ENCODE data around the gene ITIH5.

DNA sequence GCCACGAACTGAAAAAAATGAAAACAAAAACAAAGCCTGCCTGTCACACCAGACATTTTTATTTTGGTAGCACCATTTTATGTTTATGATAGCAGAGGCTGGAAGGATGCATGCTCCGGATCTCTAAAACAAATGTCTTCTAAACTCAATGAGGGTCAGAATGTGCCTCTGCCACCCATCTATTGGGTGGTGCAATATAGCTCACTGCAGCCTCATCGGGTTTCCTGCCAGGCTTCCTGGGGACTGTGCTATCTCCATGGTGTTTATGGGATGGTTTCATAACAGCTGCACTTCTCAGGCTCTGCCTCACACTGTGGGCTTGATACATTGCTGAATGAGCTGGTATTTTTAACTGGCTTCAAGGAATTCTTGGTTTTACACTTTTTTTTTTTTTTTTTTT lies 94.4 kb downstream of the ITIH5 start:
- TF ChIP-seq, protein P1, sequence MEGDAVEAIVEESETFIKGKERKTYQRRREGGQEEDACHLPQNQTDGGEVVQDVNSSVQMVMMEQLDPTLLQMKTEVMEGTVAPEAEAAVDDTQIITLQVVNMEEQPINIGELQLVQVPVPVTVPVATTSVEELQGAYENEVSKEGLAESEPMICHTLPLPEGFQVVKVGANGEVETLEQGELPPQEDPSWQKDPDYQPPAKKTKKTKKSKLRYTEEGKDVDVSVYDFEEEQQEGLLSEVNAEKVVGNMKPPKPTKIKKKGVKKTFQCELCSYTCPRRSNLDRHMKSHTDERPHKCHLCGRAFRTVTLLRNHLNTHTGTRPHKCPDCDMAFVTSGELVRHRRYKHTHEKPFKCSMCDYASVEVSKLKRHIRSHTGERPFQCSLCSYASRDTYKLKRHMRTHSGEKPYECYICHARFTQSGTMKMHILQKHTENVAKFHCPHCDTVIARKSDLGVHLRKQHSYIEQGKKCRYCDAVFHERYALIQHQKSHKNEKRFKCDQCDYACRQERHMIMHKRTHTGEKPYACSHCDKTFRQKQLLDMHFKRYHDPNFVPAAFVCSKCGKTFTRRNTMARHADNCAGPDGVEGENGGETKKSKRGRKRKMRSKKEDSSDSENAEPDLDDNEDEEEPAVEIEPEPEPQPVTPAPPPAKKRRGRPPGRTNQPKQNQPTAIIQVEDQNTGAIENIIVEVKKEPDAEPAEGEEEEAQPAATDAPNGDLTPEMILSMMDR (IDR thresholded peaks at IDR 0.05; ENCODE audit: insufficient read depth, low read depth, low read length): no peak
- no peak for TF ChIP-seq EZH2 (IDR thresholded peaks at IDR 0.05; ENCODE audit: insufficient read depth, low read length)
